Neural progenitor cell (in vitro differentiated cells): ENCODE data around the gene CYLD.

ENCODE experiments used
- CTCF ChIP-seq: fragments of 200-600 bp; sonication (generic); IDR thresholded peaks from 2 replicates; pipeline ENCODE4 v1.5.1; 2017; ENCODE audit warnings: antibody characterized with exemption, mild to moderate bottlenecking
- EZH2 ChIP-seq: fragments of 200-600 bp; sonication (generic); IDR thresholded peaks from 2 replicates; pipeline ENCODE4 v1.6.1; 2017; ENCODE audit warnings: antibody characterized with exemption, mild to moderate bottlenecking, moderate library complexity

DNA sequence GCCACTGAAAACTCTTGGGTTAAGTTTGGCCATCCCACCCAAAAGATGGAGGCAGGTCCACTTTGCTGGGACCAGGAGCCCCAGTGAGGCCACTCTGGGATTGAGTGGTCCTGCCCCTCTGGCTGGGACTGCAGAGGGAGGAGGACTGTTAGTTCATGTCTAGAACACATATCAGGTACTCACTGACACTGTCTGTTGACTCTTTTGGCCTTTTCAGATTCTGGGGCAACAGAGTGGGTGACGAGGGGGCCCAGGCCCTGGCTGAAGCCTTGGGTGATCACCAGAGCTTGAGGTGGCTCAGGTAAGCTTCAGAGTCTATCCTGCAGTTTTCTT is 19.5 kb upstream of the CYLD start:
- TF ChIP-seq CTCF (no peak), EZH2 (no peak)
